ENCODE measurements around the gene DGKH.

DGKH gene

GRCh38 chr13:42048342-42048683 lies at the start of gene DGKH:
DGKH (plus strand) TSS chr13:42048648; CDS start chr13:42048774, 126 bp downstream.
- peak within 1 kb of the TSS; percentile 71 for H3K27ac ChIP-seq (ENCODE audit: low read depth, low read length)

GRCh38 chr13:42000846-42001245 lies 47.6 kb upstream of the DGKH start:
- no peak overlapping the region for H3K27ac ChIP-seq (ENCODE audit: low read depth, low read length)
- H3K27me3 ChIP-seq (ENCODE audit: control insufficient read depth, insufficient read depth, low read length), result no peaks in the 10 kb centered on the region
- H3K36me3 ChIP-seq (ENCODE audit: control insufficient read depth, insufficient read depth, low read length), result no peaks in the 10 kb centered on the region
- H3K9ac ChIP-seq (ENCODE audit: low read length), result no peak overlapping the region
- H3K4me3 ChIP-seq (ENCODE audit: low read length), result no peak overlapping the region
- H3K4me1 ChIP-seq (ENCODE audit: control insufficient read depth, insufficient read depth, low read length), result no peaks in the 10 kb centered on the region

More at GRCh38 chr13:42048342-42048683, at the start of gene DGKH:
- peak within 1 kb of the TSS; percentile 63 for H3K9ac ChIP-seq (ENCODE audit: low read length)
- no peaks in the 10 kb centered on the region for H3K36me3 ChIP-seq (ENCODE audit: control insufficient read depth, insufficient read depth, low read length)
- H3K4me3 ChIP-seq (ENCODE audit: low read length), result peak within 1 kb of the TSS; percentile 88
- no peaks in the 10 kb centered on the region for H3K27me3 ChIP-seq (ENCODE audit: control insufficient read depth, insufficient read depth, low read length)
- H3K4me1 ChIP-seq (ENCODE audit: control insufficient read depth, insufficient read depth, low read length), result no peaks in the 10 kb centered on the region

- Histone ChIP-seq H3K27me3 (ENCODE audit: control insufficient read depth, insufficient read depth, low read length) (no peaks in the 10 kb centered on the region), H3K9ac (ENCODE audit: low read length) (no peak overlapping the region), H3K36me3 (ENCODE audit: control insufficient read depth, insufficient read depth, low read length) (no peaks in the 10 kb centered on the region), H3K27ac (ENCODE audit: low read depth, low read length) (no peak overlapping the region), H3K4me1 (ENCODE audit: control insufficient read depth, insufficient read depth, low read length) (no peaks in the 10 kb centered on the region), H3K4me3 (ENCODE audit: low read length) (no peak overlapping the region)
These were observed 46.9 kb upstream of the DGKH start for GRCh38 chr13:42001580-42001979.

- H3K27me3 ChIP-seq (ENCODE audit: control insufficient read depth, insufficient read depth, low read length), result no peaks in the 10 kb centered on the region
- H3K27ac ChIP-seq (ENCODE audit: low read depth, low read length), result no peak overlapping the region
- no peaks in the 10 kb centered on the region for H3K36me3 ChIP-seq (ENCODE audit: control insufficient read depth, insufficient read depth, low read length)
- no peak overlapping the region for H3K9ac ChIP-seq (ENCODE audit: low read length)
- no peaks in the 10 kb centered on the region for H3K4me1 ChIP-seq (ENCODE audit: control insufficient read depth, insufficient read depth, low read length)
- H3K4me3 ChIP-seq (ENCODE audit: low read length), result no peak overlapping the region
These were observed 46.4 kb upstream of the DGKH start for GRCh38 chr13:42002066-42002465.

GRCh38 chr13:42007844-42008243 lies 40.6 kb upstream of the DGKH start:
- no peak overlapping the region for H3K4me3 ChIP-seq (ENCODE audit: low read length)
- H3K4me1 ChIP-seq (ENCODE audit: control insufficient read depth, insufficient read depth, low read length), result no peaks in the 10 kb centered on the region
- no peak overlapping the region for H3K27ac ChIP-seq (ENCODE audit: low read depth, low read length)

GRCh38 chr13:42009057-42009456 lies 39.4 kb upstream of the DGKH start:
- Histone ChIP-seq H3K27ac (ENCODE audit: low read depth, low read length) (no peak overlapping the region), H3K4me3 (ENCODE audit: low read length) (no peak overlapping the region), H3K27me3 (ENCODE audit: control insufficient read depth, insufficient read depth, low read length) (no peaks in the 10 kb centered on the region), H3K36me3 (ENCODE audit: control insufficient read depth, insufficient read depth, low read length) (no peaks in the 10 kb centered on the region), H3K9ac (ENCODE audit: low read length) (no peak overlapping the region), H3K4me1 (ENCODE audit: control insufficient read depth, insufficient read depth, low read length) (no peaks in the 10 kb centered on the region)

More at GRCh38 chr13:42007844-42008243, 40.6 kb upstream of the DGKH start:
- Histone ChIP-seq H3K36me3 (ENCODE audit: control insufficient read depth, insufficient read depth, low read length) (no peaks in the 10 kb centered on the region), H3K9ac (ENCODE audit: low read length) (no peak overlapping the region), H3K27me3 (ENCODE audit: control insufficient read depth, insufficient read depth, low read length) (no peaks in the 10 kb centered on the region)

- Histone ChIP-seq H3K4me1 (ENCODE audit: control insufficient read depth, insufficient read depth, low read length) (no peaks in the 10 kb centered on the region), H3K9ac (ENCODE audit: low read length) (no peak overlapping the region), H3K4me3 (ENCODE audit: low read length) (no peak overlapping the region), H3K27me3 (ENCODE audit: control insufficient read depth, insufficient read depth, low read length) (no peaks in the 10 kb centered on the region), H3K36me3 (ENCODE audit: control insufficient read depth, insufficient read depth, low read length) (no peaks in the 10 kb centered on the region), H3K27ac (ENCODE audit: low read depth, low read length) (no peak overlapping the region)
These were observed 36.7 kb upstream of the DGKH start for GRCh38 chr13:42011601-42012350.

- H3K9ac ChIP-seq (ENCODE audit: low read length), result no peak overlapping the region
- no peak overlapping the region for H3K27ac ChIP-seq (ENCODE audit: low read depth, low read length)
- no peaks in the 10 kb centered on the region for H3K36me3 ChIP-seq (ENCODE audit: control insufficient read depth, insufficient read depth, low read length)
- no peak overlapping the region for H3K4me3 ChIP-seq (ENCODE audit: low read length)
- no peaks in the 10 kb centered on the region for H3K27me3 ChIP-seq (ENCODE audit: control insufficient read depth, insufficient read depth, low read length)
- no peaks in the 10 kb centered on the region for H3K4me1 ChIP-seq (ENCODE audit: control insufficient read depth, insufficient read depth, low read length)
These were observed 34.3 kb upstream of the DGKH start for GRCh38 chr13:42014119-42014518.

- H3K27ac ChIP-seq (ENCODE audit: low read depth, low read length), result no peak overlapping the region
- H3K4me3 ChIP-seq (ENCODE audit: low read length), result no peak overlapping the region
- H3K9ac ChIP-seq (ENCODE audit: low read length), result no peak overlapping the region
- H3K27me3 ChIP-seq (ENCODE audit: control insufficient read depth, insufficient read depth, low read length), result no peaks in the 10 kb centered on the region
- no peaks in the 10 kb centered on the region for H3K4me1 ChIP-seq (ENCODE audit: control insufficient read depth, insufficient read depth, low read length)
- H3K36me3 ChIP-seq (ENCODE audit: control insufficient read depth, insufficient read depth, low read length), result no peaks in the 10 kb centered on the region
These were observed 31.2 kb upstream of the DGKH start for GRCh38 chr13:42017264-42017663.

GRCh38 chr13:42021851-42022250 lies 26.6 kb upstream of the DGKH start:
- Histone ChIP-seq H3K27me3 (ENCODE audit: control insufficient read depth, insufficient read depth, low read length) (no peaks in the 10 kb centered on the region), H3K4me1 (ENCODE audit: control insufficient read depth, insufficient read depth, low read length) (no peaks in the 10 kb centered on the region), H3K36me3 (ENCODE audit: control insufficient read depth, insufficient read depth, low read length) (no peaks in the 10 kb centered on the region), H3K9ac (ENCODE audit: low read length) (no peak overlapping the region), H3K4me3 (ENCODE audit: low read length) (no peak overlapping the region), H3K27ac (ENCODE audit: low read depth, low read length) (no peak overlapping the region)

GRCh38 chr13:42022336-42022735 lies 26.1 kb upstream of the DGKH start:
- no peaks in the 10 kb centered on the region for H3K4me1 ChIP-seq (ENCODE audit: control insufficient read depth, insufficient read depth, low read length)

GRCh38 chr13:42022796-42023493 lies 25.5 kb upstream of the DGKH start:
- H3K27me3 ChIP-seq (ENCODE audit: control insufficient read depth, insufficient read depth, low read length), result no peaks in the 10 kb centered on the region
- no peak overlapping the region for H3K9ac ChIP-seq (ENCODE audit: low read length)
- H3K27ac ChIP-seq (ENCODE audit: low read depth, low read length), result no peak overlapping the region
- no peaks in the 10 kb centered on the region for H3K36me3 ChIP-seq (ENCODE audit: control insufficient read depth, insufficient read depth, low read length)
- no peaks in the 10 kb centered on the region for H3K4me1 ChIP-seq (ENCODE audit: control insufficient read depth, insufficient read depth, low read length)
- no peak overlapping the region for H3K4me3 ChIP-seq (ENCODE audit: low read length)

More at GRCh38 chr13:42022336-42022735, 26.1 kb upstream of the DGKH start:
- Histone ChIP-seq H3K27ac (ENCODE audit: low read depth, low read length) (no peak overlapping the region), H3K27me3 (ENCODE audit: control insufficient read depth, insufficient read depth, low read length) (no peaks in the 10 kb centered on the region), H3K36me3 (ENCODE audit: control insufficient read depth, insufficient read depth, low read length) (no peaks in the 10 kb centered on the region), H3K4me3 (ENCODE audit: low read length) (no peak overlapping the region), H3K9ac (ENCODE audit: low read length) (no peak overlapping the region)

GRCh38 chr13:42027286-42027685 lies 21.2 kb upstream of the DGKH start:
- Histone ChIP-seq H3K4me1 (ENCODE audit: control insufficient read depth, insufficient read depth, low read length) (no peaks in the 10 kb centered on the region), H3K27me3 (ENCODE audit: control insufficient read depth, insufficient read depth, low read length) (no peaks in the 10 kb centered on the region), H3K9ac (ENCODE audit: low read length) (no peak overlapping the region), H3K27ac (ENCODE audit: low read depth, low read length) (no peak overlapping the region), H3K36me3 (ENCODE audit: control insufficient read depth, insufficient read depth, low read length) (no peaks in the 10 kb centered on the region), H3K4me3 (ENCODE audit: low read length) (no peak overlapping the region)
